Cardiac fibroblast (primary cell): ENCODE measurements around the gene LOXL3.

ENCODE experiments used
- DNase-seq, 2 donors: peaks; one replicate each; pipeline versions ENCODE4 v3.0.0 to v3.0.0-alpha.2; 2010; ENCODE audit warnings: low read depth in 2 of 2
- H3K4me3 ChIP-seq, 2 donors: replicated peaks in 1 of 2; 1 replicate in 1 of 2; 2 replicates in 1 of 2; pipeline ENCODE4 v1.5.1; 2011; ENCODE audit warnings: low read depth in 2 of 2, low read length in 2 of 2, mild to moderate bottlenecking in 2 of 2, moderate library complexity in 1 of 2
- TF ChIP-seq, protein P1 (sequence below): IDR thresholded peaks from one replicate; pipeline ENCODE4 v1.5.1; 2011; ENCODE audit warnings: low read depth, mild to moderate bottlenecking, low read length, inconsistent platforms

The LOXL3 gene

GRCh38 chr2:74573747-74574562 lies 20.2 kb upstream of the LOXL3 start:
- peak; percentile 65 to 84 for DNase-seq
- peak overlapping the region in 1 of 2 donors; percentile 0 for H3K4me3 ChIP-seq

GRCh38 chr2:74572178-74572925 lies 18.6 kb upstream of the LOXL3 start:
- no peak for DNase-seq
- TF ChIP-seq, protein P1, sequence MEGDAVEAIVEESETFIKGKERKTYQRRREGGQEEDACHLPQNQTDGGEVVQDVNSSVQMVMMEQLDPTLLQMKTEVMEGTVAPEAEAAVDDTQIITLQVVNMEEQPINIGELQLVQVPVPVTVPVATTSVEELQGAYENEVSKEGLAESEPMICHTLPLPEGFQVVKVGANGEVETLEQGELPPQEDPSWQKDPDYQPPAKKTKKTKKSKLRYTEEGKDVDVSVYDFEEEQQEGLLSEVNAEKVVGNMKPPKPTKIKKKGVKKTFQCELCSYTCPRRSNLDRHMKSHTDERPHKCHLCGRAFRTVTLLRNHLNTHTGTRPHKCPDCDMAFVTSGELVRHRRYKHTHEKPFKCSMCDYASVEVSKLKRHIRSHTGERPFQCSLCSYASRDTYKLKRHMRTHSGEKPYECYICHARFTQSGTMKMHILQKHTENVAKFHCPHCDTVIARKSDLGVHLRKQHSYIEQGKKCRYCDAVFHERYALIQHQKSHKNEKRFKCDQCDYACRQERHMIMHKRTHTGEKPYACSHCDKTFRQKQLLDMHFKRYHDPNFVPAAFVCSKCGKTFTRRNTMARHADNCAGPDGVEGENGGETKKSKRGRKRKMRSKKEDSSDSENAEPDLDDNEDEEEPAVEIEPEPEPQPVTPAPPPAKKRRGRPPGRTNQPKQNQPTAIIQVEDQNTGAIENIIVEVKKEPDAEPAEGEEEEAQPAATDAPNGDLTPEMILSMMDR = peak; percentile 15
- no peak overlapping the region for H3K4me3 ChIP-seq

More at GRCh38 chr2:74573747-74574562, 20.2 kb upstream of the LOXL3 start:
- TF ChIP-seq, protein P1 = no peak

GRCh38 chr2:74571058-74571457 lies 17.3 kb upstream of the LOXL3 start:
- TF ChIP-seq, protein P1 = no peak
- no peak overlapping the region for H3K4me3 ChIP-seq
- DNase-seq = no peak

DNA sequence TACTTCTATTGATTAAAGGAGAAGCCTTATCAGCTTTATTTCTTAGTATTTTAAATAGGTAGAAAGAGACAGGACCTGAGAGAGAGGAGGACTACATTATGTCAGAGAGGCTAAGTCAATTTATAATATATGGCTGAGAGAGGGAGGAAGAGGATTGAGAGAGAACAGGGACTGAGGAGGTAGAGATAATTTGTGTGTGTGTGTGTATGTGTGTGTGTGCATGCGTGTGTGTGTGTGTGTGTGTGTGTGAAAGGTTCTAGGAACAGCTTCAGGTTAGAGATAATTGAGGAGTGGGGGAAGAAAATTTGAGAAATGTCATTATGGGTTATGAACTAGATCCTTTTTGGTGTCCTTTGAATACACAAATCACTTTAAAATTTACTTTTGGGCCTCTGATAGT lies 15.9 kb upstream of the LOXL3 start:
- TF ChIP-seq, protein P1 = no peak
- no peak for DNase-seq
- H3K4me3 ChIP-seq = no peak overlapping the region

- peak; percentile 86 to 93 for DNase-seq
- H3K4me3 ChIP-seq = no peak overlapping the region
- TF ChIP-seq, protein P1 = no peak
Measured at GRCh38 chr2:74567881-74568280, 14.1 kb upstream of the LOXL3 start.

GRCh38 chr2:74566754-74567085 lies 13.0 kb upstream of the LOXL3 start:
- no peak overlapping the region for H3K4me3 ChIP-seq
- DNase-seq = peak; percentile 88 to 97
- TF ChIP-seq, protein P1 = no peak
